ENCODE results near the gene ATP8B4. TPM values are rescaled to one million over a fixed set of nuclear protein-coding genes. Genes with fewer than 3 reads are reported as not detected.

Gene ATP8B4
- total and polyA plus RNA-seq, 10 of the 15 experiments (the other 5 are each of a cell fraction or from before 2014, with no cell fraction given), result 0.02 to 0.94 (median 0.19) TPM

DNA sequence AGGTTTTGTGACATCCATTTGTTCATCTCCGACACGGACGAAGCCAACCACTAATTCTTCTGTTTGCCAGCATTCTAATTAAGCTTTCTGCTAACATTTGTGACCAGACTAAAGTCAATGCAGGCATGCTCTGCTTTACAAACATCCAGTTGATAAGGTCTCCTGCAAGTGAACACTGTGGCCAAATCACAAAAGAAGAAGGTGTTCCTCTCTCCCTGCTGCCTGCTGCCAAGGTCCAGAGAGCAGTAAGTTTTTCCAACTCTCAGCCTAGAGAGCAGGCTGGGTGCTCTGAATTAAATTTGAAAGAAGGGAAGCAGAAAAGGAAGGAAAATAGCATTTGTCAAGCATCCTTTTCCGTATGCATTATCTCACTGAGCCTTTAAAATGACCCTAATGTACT lies 133.6 kb downstream of the ATP8B4 start:
- Histone ChIP-seq H3K4me1 (ENCODE audit: control insufficient read depth, insufficient read depth, low read length) (no peaks in the 10 kb centered on the region), H3K27me3 (replicated peaks in 1 of 2; ENCODE audit: control insufficient read depth in 2 of 2, insufficient read depth in 2 of 2, low read length in 1 of 2) (no peaks in the 10 kb centered on the region; a peak in 2 of 4 replicates), H3K27ac (ENCODE audit: control insufficient read depth, insufficient read depth) (no peak overlapping the region), H3K79me2 (ENCODE audit: control insufficient read depth, insufficient read depth, low read length) (no peaks in the 10 kb centered on the region), H2AFZ (ENCODE audit: control insufficient read depth, low read depth, low read length) (no peak overlapping the region), H3K4me3 (no peak overlapping the region), H3K9me3 (replicated peaks; ENCODE audit: control insufficient read depth, insufficient read depth, low read length) (no peaks in the 10 kb centered on the region), H4K20me1 (ENCODE audit: control insufficient read depth, insufficient read depth) (no peaks in the 10 kb centered on the region), H3K9ac (ENCODE audit: control insufficient read depth, insufficient read depth, low read length) (no peak overlapping the region), H3K4me2 (ENCODE audit: control insufficient read depth, insufficient read depth) (no peak overlapping the region), H3K36me3 (ENCODE audit: control insufficient read depth in 2 of 2, insufficient read depth in 2 of 2, low read length in 1 of 2) (no peaks in the 10 kb centered on the region)
- intact Hi-C loops (cut with micrococcal nuclease; ENCODE audit: unreplicated experiment), result no loop called here
- ChIA-PET POLR2A (no interaction called here), RAD21 (ENCODE audit: unreplicated experiment) (no interaction called here), SMC1A (ENCODE audit: uncharacterized antibody, unreplicated experiment) (interaction anchor here (1.8 kb wide), 1 partner anchor 18 kb away, joined by 8 read pairs; no protein-coding TSS in a partner anchor), CTCF (no interaction called here)
- 30% methylated on average over 4 of the region's 4 CpGs for WGBS (ENCODE audit: insufficient coverage, insufficient replicate concordance, low lambda C conversion rate, missing lambda C conversion rate)
- TF ChIP-seq IKZF2 (IDR thresholded peaks at IDR 0.05) (no peak), TAF1 (IDR thresholded peaks at IDR 0.05; ENCODE audit: borderline replicate concordance, low read depth, low read length) (no peak), SP1 (IDR thresholded peaks at IDR 0.05; ENCODE audit: low read depth, low read length) (no peak), ZZZ3 (IDR thresholded peaks at IDR 0.05; ENCODE audit: control insufficient read depth, insufficient read length, low read depth) (no peak), FOS (IDR thresholded peaks at IDR 0.05; ENCODE audit: borderline replicate concordance, extremely low read depth, insufficient read length) (no peak), NRF1 (conservative IDR thresholded peaks at IDR 0.05; ENCODE audit: low read depth, low read length) (no peak), EZH2 (IDR thresholded peaks at IDR 0.05; ENCODE audit: borderline replicate concordance, control insufficient read depth, low read depth, low read length) (no peak), POLR2AphosphoS5 (IDR thresholded peaks at IDR 0.05; ENCODE audit: low read length) (no peak)
- TF ChIP-seq, protein P1, sequence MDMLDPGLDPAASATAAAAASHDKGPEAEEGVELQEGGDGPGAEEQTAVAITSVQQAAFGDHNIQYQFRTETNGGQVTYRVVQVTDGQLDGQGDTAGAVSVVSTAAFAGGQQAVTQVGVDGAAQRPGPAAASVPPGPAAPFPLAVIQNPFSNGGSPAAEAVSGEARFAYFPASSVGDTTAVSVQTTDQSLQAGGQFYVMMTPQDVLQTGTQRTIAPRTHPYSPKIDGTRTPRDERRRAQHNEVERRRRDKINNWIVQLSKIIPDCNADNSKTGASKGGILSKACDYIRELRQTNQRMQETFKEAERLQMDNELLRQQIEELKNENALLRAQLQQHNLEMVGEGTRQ (IDR thresholded peaks at IDR 0.05; ENCODE audit: borderline replicate concordance, low read depth, low read length), result no peak
- TF ChIP-seq, protein P2, sequence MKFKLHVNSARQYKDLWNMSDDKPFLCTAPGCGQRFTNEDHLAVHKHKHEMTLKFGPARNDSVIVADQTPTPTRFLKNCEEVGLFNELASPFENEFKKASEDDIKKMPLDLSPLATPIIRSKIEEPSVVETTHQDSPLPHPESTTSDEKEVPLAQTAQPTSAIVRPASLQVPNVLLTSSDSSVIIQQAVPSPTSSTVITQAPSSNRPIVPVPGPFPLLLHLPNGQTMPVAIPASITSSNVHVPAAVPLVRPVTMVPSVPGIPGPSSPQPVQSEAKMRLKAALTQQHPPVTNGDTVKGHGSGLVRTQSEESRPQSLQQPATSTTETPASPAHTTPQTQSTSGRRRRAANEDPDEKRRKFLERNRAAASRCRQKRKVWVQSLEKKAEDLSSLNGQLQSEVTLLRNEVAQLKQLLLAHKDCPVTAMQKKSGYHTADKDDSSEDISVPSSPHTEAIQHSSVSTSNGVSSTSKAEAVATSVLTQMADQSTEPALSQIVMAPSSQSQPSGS (IDR thresholded peaks at IDR 0.05; ENCODE audit: low read length), result no peak
- TF ChIP-seq, protein P3, sequence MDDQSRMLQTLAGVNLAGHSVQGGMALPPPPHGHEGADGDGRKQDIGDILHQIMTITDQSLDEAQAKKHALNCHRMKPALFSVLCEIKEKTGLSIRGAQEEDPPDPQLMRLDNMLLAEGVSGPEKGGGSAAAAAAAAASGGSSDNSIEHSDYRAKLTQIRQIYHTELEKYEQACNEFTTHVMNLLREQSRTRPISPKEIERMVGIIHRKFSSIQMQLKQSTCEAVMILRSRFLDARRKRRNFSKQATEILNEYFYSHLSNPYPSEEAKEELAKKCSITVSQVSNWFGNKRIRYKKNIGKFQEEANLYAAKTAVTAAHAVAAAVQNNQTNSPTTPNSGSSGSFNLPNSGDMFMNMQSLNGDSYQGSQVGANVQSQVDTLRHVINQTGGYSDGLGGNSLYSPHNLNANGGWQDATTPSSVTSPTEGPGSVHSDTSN (IDR thresholded peaks at IDR 0.05; ENCODE audit: insufficient replicate concordance, low read depth, low read length), result no peak
- TF ChIP-seq, protein P4, sequence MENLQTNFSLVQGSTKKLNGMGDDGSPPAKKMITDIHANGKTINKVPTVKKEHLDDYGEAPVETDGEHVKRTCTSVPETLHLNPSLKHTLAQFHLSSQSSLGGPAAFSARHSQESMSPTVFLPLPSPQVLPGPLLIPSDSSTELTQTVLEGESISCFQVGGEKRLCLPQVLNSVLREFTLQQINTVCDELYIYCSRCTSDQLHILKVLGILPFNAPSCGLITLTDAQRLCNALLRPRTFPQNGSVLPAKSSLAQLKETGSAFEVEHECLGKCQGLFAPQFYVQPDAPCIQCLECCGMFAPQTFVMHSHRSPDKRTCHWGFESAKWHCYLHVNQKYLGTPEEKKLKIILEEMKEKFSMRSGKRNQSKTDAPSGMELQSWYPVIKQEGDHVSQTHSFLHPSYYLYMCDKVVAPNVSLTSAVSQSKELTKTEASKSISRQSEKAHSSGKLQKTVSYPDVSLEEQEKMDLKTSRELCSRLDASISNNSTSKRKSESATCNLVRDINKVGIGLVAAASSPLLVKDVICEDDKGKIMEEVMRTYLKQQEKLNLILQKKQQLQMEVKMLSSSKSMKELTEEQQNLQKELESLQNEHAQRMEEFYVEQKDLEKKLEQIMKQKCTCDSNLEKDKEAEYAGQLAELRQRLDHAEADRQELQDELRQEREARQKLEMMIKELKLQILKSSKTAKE (IDR thresholded peaks at IDR 0.05; ENCODE audit: low read depth, poor library complexity, severe bottlenecking), result no peak
- no peak for FAIRE-seq
- no TSS peak for BruUV-seq (replicated peaks)
- no peak for DNase-seq (ENCODE audit: low read depth, low spot score)
- in situ Hi-C loops (cut with MboI), result no loop called here
- no peak for ATAC-seq

All from GM12878 (cell line).